HG03196 (cell line): ENCODE data around the gene CHST8.
"Not testable (repeated sequence)": the region's sequence is repeated elsewhere in the genome, so short reads cannot be mapped to it uniquely, and the experiment has no call there.

ENCODE experiments used
- ATAC-seq: cut with Tn5 transposase; IDR thresholded peaks from one replicate; pipeline ENCODE4 v1.9.1; 2021; ENCODE audit not compliant: unreplicated experiment

CHST8 gene

GRCh38 chr19:33689138-33689746 is 67.5 kb downstream of the CHST8 start:
- ATAC-seq, result no peak

GRCh38 chr19:33689868-33690267 is 68.1 kb downstream of the CHST8 start:
- ATAC-seq, result no peak

GRCh38 chr19:33690378-33691029 is 68.8 kb downstream of the CHST8 start:
- no peak for ATAC-seq

GRCh38 chr19:33691030-33691427 is 69.3 kb downstream of the CHST8 start:
- no peak for ATAC-seq

GRCh38 chr19:33691736-33692135 is 70.0 kb downstream of the CHST8 start:
- no peak for ATAC-seq

GRCh38 chr19:33693678-33694077 is 71.9 kb downstream of the CHST8 start:
- no peak for ATAC-seq

GRCh38 chr19:33695547-33695946 is 73.8 kb downstream of the CHST8 start:
- not testable (repeated sequence) for ATAC-seq

GRCh38 chr19:33697766-33698165 is 76.0 kb downstream of the CHST8 start:
- no peak for ATAC-seq

GRCh38 chr19:33698576-33699435 is 77.1 kb downstream of the CHST8 start:
- no peak for ATAC-seq

- ATAC-seq, result no peak
Measured at GRCh38 chr19:33699754-33700407, 78.1 kb downstream of the CHST8 start.

- ATAC-seq, result no peak
Measured at GRCh38 chr19:33700408-33701013, 78.8 kb downstream of the CHST8 start.

- no peak for ATAC-seq
Measured at GRCh38 chr19:33701565-33701964, 79.8 kb downstream of the CHST8 start.

- no peak for ATAC-seq
Measured at GRCh38 chr19:33702606-33703437, 81.1 kb downstream of the CHST8 start.

- no peak for ATAC-seq
Measured at GRCh38 chr19:33703438-33703750, 81.6 kb downstream of the CHST8 start.

GRCh38 chr19:33703821-33704220 is 82.1 kb downstream of the CHST8 start:
- ATAC-seq, result no peak

GRCh38 chr19:33704271-33704670 is 82.5 kb downstream of the CHST8 start:
- ATAC-seq, result no peak

GRCh38 chr19:33705090-33705847 is 83.5 kb downstream of the CHST8 start:
- no peak for ATAC-seq

- ATAC-seq, result no peak
Measured at GRCh38 chr19:33705860-33706259, 84.1 kb downstream of the CHST8 start.

- no peak for ATAC-seq
Measured at GRCh38 chr19:33706631-33707030, 84.9 kb downstream of the CHST8 start.

- ATAC-seq, result no peak
Measured at GRCh38 chr19:33712268-33712667, 90.5 kb downstream of the CHST8 start.
